IMR-90 (cell line): ENCODE results near the gene ADAMTSL1. TPM values are rescaled to one million over a fixed set of nuclear protein-coding genes. Genes with fewer than 3 reads are reported as not detected.

Source experiments
- ATAC-seq: fragments of 200-7000 bp; cut with Tn5 transposase; 2 replicates; pipeline ENCODE4 v1.9.1; 2020; ENCODE audit warnings: low read depth, mild to moderate bottlenecking, moderate library complexity
- BruUV-seq: library from RNA; stranded (reverse); fragments of 400-500 nt; replicated peaks from 2 replicates; lab custom pipeline; 2021; lab: Mats Ljungman, UMichigan
- CTCF ChIA-PET: fragments of 300-600 bp; formaldehyde crosslinking; extraction: SDS; loops from one replicate; lab custom pipeline; 2021; ENCODE audit warnings: antibody characterized with exemption; lab: Yijun Ruan, JAX
- POLR2A ChIA-PET: fragments of 300-600 bp; sonication (Branson Sonifier 250); formaldehyde crosslinking; loops from one replicate; lab custom pipeline; 2022; ENCODE audit warnings: antibody characterized with exemption; ENCODE audit not compliant: unreplicated experiment; lab: Charles Lee
- DNase-seq: peaks from one replicate; pipeline ENCODE4 v3.0.0; 2013
- H2AFZ ChIP-seq: replicated peaks from 2 replicates; pipeline ENCODE3; 2013; ENCODE audit warnings: low read length, mild to moderate bottlenecking; ENCODE audit not compliant: poor library complexity
- H2AK5ac ChIP-seq: 2 replicates; pipeline ENCODE4 v1.6.1; 2013; ENCODE audit warnings: low read depth, low read length, inconsistent platforms
- H2AK9ac ChIP-seq: replicated peaks from 2 replicates; pipeline ENCODE3; 2013; ENCODE audit warnings: mild to moderate bottlenecking, low read depth, low read length, moderate library complexity; ENCODE audit not compliant: poor library complexity
- H2BK120ac ChIP-seq: 2 replicates; pipeline ENCODE4 v1.6.1; 2013; ENCODE audit warnings: low read depth, low read length, inconsistent platforms
- H2BK15ac ChIP-seq: 3 replicates; pipeline ENCODE4 v1.6.1; 2013; ENCODE audit warnings: low read depth, low read length, inconsistent platforms
- H2BK20ac ChIP-seq: 2 replicates; pipeline ENCODE4 v1.6.1; 2013; ENCODE audit warnings: low read depth, mild to moderate bottlenecking, inconsistent platforms, low read length, moderate library complexity
- H2BK5ac ChIP-seq: 2 replicates; pipeline ENCODE4 v1.6.1; 2013; ENCODE audit warnings: mild to moderate bottlenecking, low read depth, low read length, inconsistent platforms; ENCODE audit not compliant: poor library complexity, severe bottlenecking
- H3K14ac ChIP-seq: replicated peaks from 2 replicates; pipeline ENCODE4 v1.6.1; 2013; ENCODE audit warnings: low read depth, low read length, inconsistent platforms
- H3K18ac ChIP-seq: 2 replicates; pipeline ENCODE4 v1.6.1; 2013; ENCODE audit warnings: low read depth, low read length, control low read depth
- H3K23ac ChIP-seq: 2 replicates; pipeline ENCODE4 v1.6.1; 2013; ENCODE audit warnings: low read depth, low read length, inconsistent platforms
- H3K27ac ChIP-seq: 2 replicates; pipeline ENCODE4 v1.5.1; 2013; ENCODE audit warnings: mild to moderate bottlenecking, control low read depth, low read length; ENCODE audit not compliant: insufficient read depth
- H3K27me3 ChIP-seq: 2 replicates; pipeline ENCODE4 v1.6.1; 2013; ENCODE audit warnings: low read length; ENCODE audit not compliant: control insufficient read depth, insufficient read depth
- H3K36me3 ChIP-seq: 2 replicates; pipeline ENCODE4 v1.6.1; 2013; ENCODE audit warnings: low read length, mixed read lengths; ENCODE audit not compliant: control insufficient read depth, insufficient read depth
- H3K4ac ChIP-seq: 2 replicates; pipeline ENCODE4 v1.6.1; 2013; ENCODE audit warnings: low read depth, low read length, inconsistent platforms
- H3K4me1 ChIP-seq: 2 replicates; pipeline ENCODE4 v1.6.1; 2013; ENCODE audit warnings: low read length, mixed read lengths; ENCODE audit not compliant: control insufficient read depth, insufficient read depth
- H3K4me2 ChIP-seq: 2 replicates; pipeline ENCODE4 v1.6.1; 2013; ENCODE audit warnings: low read depth, mild to moderate bottlenecking, control low read depth, low read length, moderate library complexity
- H3K4me3 ChIP-seq: 2 replicates; pipeline ENCODE4 v1.5.1; 2013; ENCODE audit warnings: low read depth, mild to moderate bottlenecking, control low read depth, low read length, moderate library complexity; ENCODE audit not compliant: insufficient read depth
- H3K56ac ChIP-seq: 2 replicates; pipeline ENCODE4 v1.6.1; 2013; ENCODE audit warnings: low read length, inconsistent platforms; ENCODE audit not compliant: insufficient read depth; ENCODE audit errors: extremely low read depth
- H3K79me1 ChIP-seq, 2 experiments: 2 replicates each; pipeline ENCODE4 v1.6.1; 2013; ENCODE audit warnings: low read length in 2 of 2, inconsistent platforms in 1 of 2, low read depth in 1 of 2
- H3K9ac ChIP-seq: 2 replicates; pipeline ENCODE4 v1.6.1; 2013; ENCODE audit warnings: low read depth, low read length, control low read depth
- H3K9me1 ChIP-seq: 2 replicates; pipeline ENCODE4 v1.6.1; 2013; ENCODE audit warnings: low read length, inconsistent platforms; ENCODE audit not compliant: insufficient read depth
- H3K9me3 ChIP-seq: 2 replicates; pipeline ENCODE4 v1.6.1; 2013; ENCODE audit warnings: low read length; ENCODE audit not compliant: control insufficient read depth, insufficient read depth
- H4K20me1 ChIP-seq: 2 replicates; pipeline ENCODE4 v1.6.1; 2013; ENCODE audit warnings: low read length, inconsistent platforms; ENCODE audit not compliant: insufficient read depth
- H4K5ac ChIP-seq: 2 replicates; pipeline ENCODE4 v1.6.1; 2013; ENCODE audit warnings: mild to moderate bottlenecking, low read depth, low read length, control low read depth
- H4K8ac ChIP-seq, 2 experiments: 2 replicates each; pipeline ENCODE4 v1.6.1; 2013; ENCODE audit warnings: low read depth in 2 of 2, low read length in 2 of 2, control low read depth in 1 of 2, inconsistent platforms in 1 of 2
- H4K91ac ChIP-seq: 2 replicates; pipeline ENCODE4 v1.6.1; 2013; ENCODE audit warnings: low read depth, low read length, inconsistent platforms; ENCODE audit not compliant: insufficient read depth
- BHLHE40 ChIP-seq: fragments of 150-350 bp; IDR thresholded peaks from 2 replicates; pipeline ENCODE4 v1.6.1; 2016; ENCODE audit warnings: mild to moderate bottlenecking, low read depth, low read length
- CEBPB ChIP-seq: IDR thresholded peaks from 2 replicates; pipeline ENCODE4 v1.6.1; 2012; ENCODE audit warnings: low read depth, low read length, improper control_type of control experiment
- CHD1 ChIP-seq: IDR thresholded peaks from 2 replicates; pipeline ENCODE4 v1.6.1; 2012; ENCODE audit warnings: low read depth, low read length, improper control_type of control experiment
- MAZ ChIP-seq: IDR thresholded peaks from 2 replicates; pipeline ENCODE4 v1.6.1; 2012; ENCODE audit warnings: low read depth, mild to moderate bottlenecking, low read length, improper control_type of control experiment, moderate library complexity, borderline replicate concordance
- MXI1 ChIP-seq: IDR thresholded peaks from 2 replicates; pipeline ENCODE4 v1.6.1; 2012; ENCODE audit warnings: low read depth, mild to moderate bottlenecking, low read length, moderate library complexity, borderline replicate concordance
- NFE2L2 ChIP-seq: fragments of 150-350 bp; IDR thresholded peaks from 2 replicates; pipeline ENCODE4 v1.6.1; 2016; ENCODE audit warnings: low read depth, mild to moderate bottlenecking, low read length
- POLR2A ChIP-seq: IDR thresholded peaks from 2 replicates; pipeline ENCODE4 v1.6.1; 2012; ENCODE audit warnings: mild to moderate bottlenecking, low read depth, low read length
- RAD21 ChIP-seq: IDR thresholded peaks from 2 replicates; pipeline ENCODE4 v1.6.1; 2012; ENCODE audit warnings: low read length, improper control_type of control experiment
- RCOR1 ChIP-seq: IDR thresholded peaks from 2 replicates; pipeline ENCODE4 v1.6.1; 2012; ENCODE audit warnings: mild to moderate bottlenecking, low read length, improper control_type of control experiment; ENCODE audit not compliant: insufficient replicate concordance
- SMC3 ChIP-seq: fragments of 150-350 bp; IDR thresholded peaks from 2 replicates; pipeline ENCODE4 v1.6.1; 2016; ENCODE audit warnings: low read depth, mild to moderate bottlenecking, antibody characterized with exemption, low read length, moderate library complexity
- WGBS, 2 experiments: methylation state at CpG; one replicate each; pipeline versions ENCODE4 v1.1.5 to v1.1.7; 2013; ENCODE audit warnings: missing lambda C conversion rate in 2 of 2; ENCODE audit not compliant: insufficient read length in 1 of 2; ENCODE audit errors: extremely low coverage in 2 of 2; 5-methylcytosine and 5-hydroxymethylcytosine counted together
- dilution Hi-C: fragments of 300-500 bp; cut with HindIII; formaldehyde crosslinking; loops from one replicate; pipeline ENCODE4 v1.14.3; 2018; ENCODE audit warnings: low sequenced_read_pairs; ENCODE audit not compliant: unreplicated experiment
- in situ Hi-C: fragments of 300-500 bp; cut with MboI; formaldehyde crosslinking; loops from 3 replicates; pipeline ENCODE4 v1.14.3; 2019; ENCODE audit warnings: low sequenced_read_pairs, inconsistent platforms, mixed read lengths
- intact Hi-C: fragments of 100-400 bp; cut with micrococcal nuclease; formaldehyde crosslinking; loops from 2 replicates; pipeline ENCODE4 v1.10.0; 2022
- polyA plus RNA-seq, 3 experiments: library from polyadenylated mRNA; depleted of rRNA; stranded (reverse); fragments of >200 nt; gene quantifications; 2 replicates each; pipeline ENCODE4 v1.2.3, GENCODE V29; 2012; ENCODE audit warnings: low replicate concordance in 1 of 3
- total RNA-seq: library from RNA; depleted of rRNA; stranded (reverse); fragments of >200 nt; gene quantifications from 2 replicates; pipeline ENCODE4 v1.2.3, GENCODE V29; 2012
- TF ChIP-seq, protein P1 (sequence below): conservative IDR thresholded peaks from 2 replicates; pipeline ENCODE4 v1.5.1; 2012; ENCODE audit warnings: mild to moderate bottlenecking, low read depth, low read length, improper control_type of control experiment
- TF ChIP-seq, protein P2 (sequence below): fragments of 150-350 bp; IDR thresholded peaks from 2 replicates; pipeline ENCODE4 v1.6.1; 2017; ENCODE audit warnings: mild to moderate bottlenecking, antibody characterized with exemption, low read length, low read depth
- TF ChIP-seq, protein P3 (sequence below): fragments of 150-350 bp; IDR thresholded peaks from 2 replicates; pipeline ENCODE4 v1.6.1; 2016; ENCODE audit warnings: low read depth, mild to moderate bottlenecking, low read length, moderate library complexity, borderline replicate concordance

Gene ADAMTSL1
- total and polyA plus RNA-seq, 2 of the 4 experiments (the other 2 are of a cell fraction), result 38.2 to 62.2 TPM

DNA sequence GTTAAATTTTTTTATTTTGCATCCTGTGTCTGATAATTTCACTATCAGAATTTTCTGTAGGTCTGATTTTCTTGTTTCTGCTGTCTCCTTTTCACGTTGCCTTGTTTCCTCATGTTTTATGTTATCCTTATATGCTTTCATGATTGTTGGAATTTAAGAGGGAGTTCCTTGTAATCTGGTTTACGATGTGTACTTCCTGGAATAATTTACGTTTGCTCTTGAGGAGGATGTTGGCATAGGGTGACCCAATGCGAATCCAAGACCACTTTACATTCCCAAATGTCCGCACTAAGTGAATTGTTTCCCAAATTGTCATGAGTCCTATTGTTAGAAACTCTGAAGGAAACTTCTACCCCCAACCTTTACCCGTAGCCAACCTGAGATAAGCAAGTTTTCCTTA is 80.3 kb downstream of the ADAMTSL1 start:
- no peak overlapping the region for H2AFZ ChIP-seq
- H3K4me1 ChIP-seq, result no peaks in the 10 kb centered on the region
- no peak overlapping the region for H4K5ac ChIP-seq
- TF ChIP-seq RCOR1, result no peak
- TF ChIP-seq, protein P1, sequence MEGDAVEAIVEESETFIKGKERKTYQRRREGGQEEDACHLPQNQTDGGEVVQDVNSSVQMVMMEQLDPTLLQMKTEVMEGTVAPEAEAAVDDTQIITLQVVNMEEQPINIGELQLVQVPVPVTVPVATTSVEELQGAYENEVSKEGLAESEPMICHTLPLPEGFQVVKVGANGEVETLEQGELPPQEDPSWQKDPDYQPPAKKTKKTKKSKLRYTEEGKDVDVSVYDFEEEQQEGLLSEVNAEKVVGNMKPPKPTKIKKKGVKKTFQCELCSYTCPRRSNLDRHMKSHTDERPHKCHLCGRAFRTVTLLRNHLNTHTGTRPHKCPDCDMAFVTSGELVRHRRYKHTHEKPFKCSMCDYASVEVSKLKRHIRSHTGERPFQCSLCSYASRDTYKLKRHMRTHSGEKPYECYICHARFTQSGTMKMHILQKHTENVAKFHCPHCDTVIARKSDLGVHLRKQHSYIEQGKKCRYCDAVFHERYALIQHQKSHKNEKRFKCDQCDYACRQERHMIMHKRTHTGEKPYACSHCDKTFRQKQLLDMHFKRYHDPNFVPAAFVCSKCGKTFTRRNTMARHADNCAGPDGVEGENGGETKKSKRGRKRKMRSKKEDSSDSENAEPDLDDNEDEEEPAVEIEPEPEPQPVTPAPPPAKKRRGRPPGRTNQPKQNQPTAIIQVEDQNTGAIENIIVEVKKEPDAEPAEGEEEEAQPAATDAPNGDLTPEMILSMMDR, result no peak
- no peak for TF ChIP-seq RAD21
- TF ChIP-seq, protein P2, sequence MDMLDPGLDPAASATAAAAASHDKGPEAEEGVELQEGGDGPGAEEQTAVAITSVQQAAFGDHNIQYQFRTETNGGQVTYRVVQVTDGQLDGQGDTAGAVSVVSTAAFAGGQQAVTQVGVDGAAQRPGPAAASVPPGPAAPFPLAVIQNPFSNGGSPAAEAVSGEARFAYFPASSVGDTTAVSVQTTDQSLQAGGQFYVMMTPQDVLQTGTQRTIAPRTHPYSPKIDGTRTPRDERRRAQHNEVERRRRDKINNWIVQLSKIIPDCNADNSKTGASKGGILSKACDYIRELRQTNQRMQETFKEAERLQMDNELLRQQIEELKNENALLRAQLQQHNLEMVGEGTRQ, result no peak
- no peak for TF ChIP-seq CEBPB
- TF ChIP-seq MAZ, result no peak
- TF ChIP-seq NFE2L2, result no peak
- TF ChIP-seq CHD1, result no peak
- TF ChIP-seq MXI1, result no peak
- no peak for TF ChIP-seq SMC3
- TF ChIP-seq POLR2A, result no peak
- TF ChIP-seq, protein P3, sequence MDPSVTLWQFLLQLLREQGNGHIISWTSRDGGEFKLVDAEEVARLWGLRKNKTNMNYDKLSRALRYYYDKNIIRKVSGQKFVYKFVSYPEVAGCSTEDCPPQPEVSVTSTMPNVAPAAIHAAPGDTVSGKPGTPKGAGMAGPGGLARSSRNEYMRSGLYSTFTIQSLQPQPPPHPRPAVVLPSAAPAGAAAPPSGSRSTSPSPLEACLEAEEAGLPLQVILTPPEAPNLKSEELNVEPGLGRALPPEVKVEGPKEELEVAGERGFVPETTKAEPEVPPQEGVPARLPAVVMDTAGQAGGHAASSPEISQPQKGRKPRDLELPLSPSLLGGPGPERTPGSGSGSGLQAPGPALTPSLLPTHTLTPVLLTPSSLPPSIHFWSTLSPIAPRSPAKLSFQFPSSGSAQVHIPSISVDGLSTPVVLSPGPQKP, result no peak
- TF ChIP-seq BHLHE40, result no peak
- no peak overlapping the region for H3K4me2 ChIP-seq
- no peaks in the 10 kb centered on the region for H3K79me1 ChIP-seq
- H2BK120ac ChIP-seq, result no peak overlapping the region
- no peaks in the 10 kb centered on the region for H4K20me1 ChIP-seq
- no peaks in the 10 kb centered on the region for H3K27me3 ChIP-seq
- H2BK5ac ChIP-seq, result no peak overlapping the region
- CTCF ChIA-PET, result no interaction called here
- H4K8ac ChIP-seq, result no peak overlapping the region
- no peak overlapping the region for H3K23ac ChIP-seq
- no peak overlapping the region for H3K14ac ChIP-seq
- H3K56ac ChIP-seq, result no peak overlapping the region
- H3K4me3 ChIP-seq, result no peak overlapping the region
- POLR2A ChIA-PET, result no interaction called here
- no peaks in the 10 kb centered on the region for H3K9me3 ChIP-seq
- H2BK20ac ChIP-seq, result no peak overlapping the region
- in situ Hi-C loops (no loop called here), dilution Hi-C loops (no loop called here), intact Hi-C loops (no loop called here)
- no peak overlapping the region for H3K27ac ChIP-seq
- H2AK9ac ChIP-seq, result no peak overlapping the region
- H2AK5ac ChIP-seq, result no peak overlapping the region
- BruUV-seq, result no TSS peak
- DNase-seq, result no peak
- H3K4ac ChIP-seq, result no peak overlapping the region
- ATAC-seq, result no peak
- no peak overlapping the region for H2BK15ac ChIP-seq
- WGBS, 2 experiments, result no CpG with 5 or more reads among the region's 6 CpGs
- no peak overlapping the region for H3K18ac ChIP-seq
- H3K9me1 ChIP-seq, result no peaks in the 10 kb centered on the region
- no peak overlapping the region for H4K91ac ChIP-seq
- no peak overlapping the region for H3K9ac ChIP-seq
- no peaks in the 10 kb centered on the region for H3K36me3 ChIP-seq
